GM12878 (cell line): Measurements from ENCODE around the gene TLR10. TPM values are rescaled to one million over a fixed set of nuclear protein-coding genes. Genes with fewer than 3 reads are reported as not detected.
A peak's percentile ranks its signal among the peaks of the same experiment; 100 is the strongest.

Experiments used
- CBFB ChIP-seq: IDR thresholded peaks from 2 replicates; pipeline ENCODE4 v1.6.1; 2016; ENCODE audit warnings: antibody characterized with exemption, low read depth
- CBX3 ChIP-seq: fragments of 200-600 bp; sonication (generic); IDR thresholded peaks from 2 replicates; pipeline ENCODE4 v1.6.1; 2016; ENCODE audit warnings: low read depth, borderline replicate concordance
- ESRRA ChIP-seq: IDR thresholded peaks from 2 replicates; pipeline ENCODE4 v1.6.1; 2012; ENCODE audit warnings: mild to moderate bottlenecking, low read length, improper control_type of control experiment
- IKZF1 ChIP-seq: fragments of 450-650 bp; conservative IDR thresholded peaks from 2 replicates; pipeline ENCODE4 v1.6.1; 2017; ENCODE audit warnings: antibody characterized with exemption, mild to moderate bottlenecking
- IKZF2 ChIP-seq, 2 experiments: fragments of 450-650 bp; IDR thresholded peaks; 2 replicates each; pipeline ENCODE4 v1.6.1; 2017; ENCODE audit warnings: mild to moderate bottlenecking in 2 of 2, moderate library complexity in 2 of 2
- NFYA ChIP-seq: IDR thresholded peaks from 2 replicates; pipeline ENCODE4 v1.6.1; 2011; ENCODE audit warnings: low read depth, mild to moderate bottlenecking, low read length, improper control_type of control experiment, borderline replicate concordance
- NR2C2 ChIP-seq: IDR thresholded peaks from 2 replicates; pipeline ENCODE4 v1.6.1; 2011; ENCODE audit warnings: borderline replicate concordance, low read depth; ENCODE audit not compliant: control insufficient read depth, insufficient read length
- PAX5 ChIP-seq: IDR thresholded peaks from 2 replicates; pipeline ENCODE4 v1.6.1; 2011; ENCODE audit warnings: low read depth, low read length, borderline replicate concordance
- POLR2AphosphoS2 ChIP-seq: IDR thresholded peaks from 2 replicates; pipeline ENCODE4 v1.6.1; 2011; ENCODE audit warnings: low read depth, mild to moderate bottlenecking, low read length, improper control_type of control experiment, moderate library complexity
- POLR2AphosphoS5 ChIP-seq: IDR thresholded peaks from 2 replicates; pipeline ENCODE4 v1.6.1; 2011; ENCODE audit warnings: mild to moderate bottlenecking, low read length, inconsistent platforms
- SIX5 ChIP-seq: IDR thresholded peaks from 2 replicates; pipeline ENCODE4 v1.6.1; 2011; ENCODE audit warnings: mild to moderate bottlenecking, low read depth, low read length, moderate library complexity; ENCODE audit not compliant: severe bottlenecking
- SMAD5 ChIP-seq: IDR thresholded peaks from 2 replicates; pipeline ENCODE4 v1.6.1; 2016; ENCODE audit warnings: antibody characterized with exemption, low read depth
- SMC3 ChIP-seq: IDR thresholded peaks from 2 replicates; pipeline ENCODE4 v1.6.1; 2011; ENCODE audit warnings: low read length, improper control_type of control experiment, borderline replicate concordance
- SREBF2 ChIP-seq: IDR thresholded peaks from 2 replicates; pipeline ENCODE4 v1.6.1; 2012; ENCODE audit warnings: mild to moderate bottlenecking, low read length
- ZNF217 ChIP-seq: fragments of 450-650 bp; IDR thresholded peaks from 2 replicates; pipeline ENCODE4 v1.6.1; 2017; ENCODE audit warnings: antibody characterized with exemption, mild to moderate bottlenecking
- polyA plus RNA-seq, 11 experiments: library from polyadenylated mRNA; depleted of rRNA in 4 of 11; unstranded in 6 of 11; stranded (reverse) in 5 of 11; fragments of >200 nt; fragmentation: Nextera tagmentation in 4 of 11; fragmentation: Illumina TruSeq in 1 of 11; extraction: Ambion mirVana in 4 of 11; extraction: Trizol in 1 of 11; gene quantifications; 1 replicate in 1 of 11; 2 replicates in 10 of 11; pipeline versions ENCODE4 v1.2.1 to v1.2.3, GENCODE V29; 2011 to 2016; ENCODE audit warnings: inconsistent platforms in 2 of 11, missing spikeins in 2 of 11, low read depth in 1 of 11
- total RNA-seq, 4 experiments: library from RNA; depleted of rRNA in 3 of 4; stranded (reverse); fragments of >200 nt in 3 of 4; fragmentation: Illumina TruSeq in 1 of 4; extraction: Trizol in 1 of 4; gene quantifications; 2 replicates each; pipeline versions ENCODE4 v1.2.1 to v1.2.3, GENCODE V29; 2013 to 2021
- TF ChIP-seq, protein P1 (sequence below): fragments of 450-650 bp; IDR thresholded peaks from 2 replicates; pipeline ENCODE4 v1.6.1; 2017; ENCODE audit warnings: mild to moderate bottlenecking, moderate library complexity
- TF ChIP-seq, protein P2 (sequence below): IDR thresholded peaks from 2 replicates; pipeline ENCODE4 v1.6.1; 2011; ENCODE audit warnings: low read depth, low read length, improper control_type of control experiment, borderline replicate concordance
- TF ChIP-seq, protein P3 (sequence below): IDR thresholded peaks from 2 replicates; pipeline ENCODE4 v1.6.1; 2012; ENCODE audit warnings: low read depth, low read length, improper control_type of control experiment
- TF ChIP-seq, protein P4 (sequence below): IDR thresholded peaks from 2 replicates; pipeline ENCODE4 v1.6.1; 2011; ENCODE audit warnings: low read depth, mild to moderate bottlenecking, low read length, moderate library complexity, borderline replicate concordance; ENCODE audit errors: extremely low read depth
- TF ChIP-seq, protein P5 (sequence below): IDR thresholded peaks from 2 replicates; pipeline ENCODE4 v1.6.1; 2012; ENCODE audit warnings: mild to moderate bottlenecking, low read depth, low read length

The TLR10 gene
- total and polyA plus RNA-seq, 10 of the 15 experiments (the other 5 are each of a cell fraction or from before 2014, with no cell fraction given): 31.5 to 149 (median 64.9) TPM

DNA sequence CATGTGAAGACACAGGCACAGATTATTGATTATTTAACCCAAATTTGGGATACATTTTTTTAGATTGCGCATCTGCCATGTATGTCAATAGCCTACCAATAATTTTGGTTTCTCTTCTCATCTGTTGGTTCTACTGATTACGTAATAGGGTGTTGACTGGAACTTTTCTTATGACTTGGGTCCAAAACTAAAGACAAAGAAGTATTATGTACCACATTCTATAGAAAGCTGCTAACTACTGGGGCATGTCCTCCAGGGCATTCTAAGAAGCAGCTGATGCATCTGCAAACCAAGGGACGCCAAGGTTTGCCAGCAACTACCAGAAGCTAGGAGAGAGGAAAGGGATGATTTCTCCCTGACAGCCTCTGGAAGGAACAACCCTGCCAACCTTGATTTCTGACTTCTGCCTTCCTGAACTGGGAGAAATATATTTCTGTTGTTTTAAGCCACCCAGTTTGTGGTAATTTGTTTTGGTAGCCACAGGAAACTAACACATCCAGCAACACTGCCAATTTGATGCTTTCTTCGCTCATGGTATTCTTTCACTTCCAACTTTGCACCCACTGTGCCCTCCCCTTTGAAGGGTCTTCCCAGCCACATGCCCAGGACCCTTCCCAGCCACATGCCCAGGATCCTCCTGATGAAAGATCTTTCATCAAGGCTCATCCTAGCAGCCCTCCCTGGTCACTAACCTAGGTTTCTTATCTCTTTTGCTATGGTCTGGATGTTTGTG lies 37.7 kb upstream of the TLR10 start (continued):
- TF ChIP-seq, protein P1, sequence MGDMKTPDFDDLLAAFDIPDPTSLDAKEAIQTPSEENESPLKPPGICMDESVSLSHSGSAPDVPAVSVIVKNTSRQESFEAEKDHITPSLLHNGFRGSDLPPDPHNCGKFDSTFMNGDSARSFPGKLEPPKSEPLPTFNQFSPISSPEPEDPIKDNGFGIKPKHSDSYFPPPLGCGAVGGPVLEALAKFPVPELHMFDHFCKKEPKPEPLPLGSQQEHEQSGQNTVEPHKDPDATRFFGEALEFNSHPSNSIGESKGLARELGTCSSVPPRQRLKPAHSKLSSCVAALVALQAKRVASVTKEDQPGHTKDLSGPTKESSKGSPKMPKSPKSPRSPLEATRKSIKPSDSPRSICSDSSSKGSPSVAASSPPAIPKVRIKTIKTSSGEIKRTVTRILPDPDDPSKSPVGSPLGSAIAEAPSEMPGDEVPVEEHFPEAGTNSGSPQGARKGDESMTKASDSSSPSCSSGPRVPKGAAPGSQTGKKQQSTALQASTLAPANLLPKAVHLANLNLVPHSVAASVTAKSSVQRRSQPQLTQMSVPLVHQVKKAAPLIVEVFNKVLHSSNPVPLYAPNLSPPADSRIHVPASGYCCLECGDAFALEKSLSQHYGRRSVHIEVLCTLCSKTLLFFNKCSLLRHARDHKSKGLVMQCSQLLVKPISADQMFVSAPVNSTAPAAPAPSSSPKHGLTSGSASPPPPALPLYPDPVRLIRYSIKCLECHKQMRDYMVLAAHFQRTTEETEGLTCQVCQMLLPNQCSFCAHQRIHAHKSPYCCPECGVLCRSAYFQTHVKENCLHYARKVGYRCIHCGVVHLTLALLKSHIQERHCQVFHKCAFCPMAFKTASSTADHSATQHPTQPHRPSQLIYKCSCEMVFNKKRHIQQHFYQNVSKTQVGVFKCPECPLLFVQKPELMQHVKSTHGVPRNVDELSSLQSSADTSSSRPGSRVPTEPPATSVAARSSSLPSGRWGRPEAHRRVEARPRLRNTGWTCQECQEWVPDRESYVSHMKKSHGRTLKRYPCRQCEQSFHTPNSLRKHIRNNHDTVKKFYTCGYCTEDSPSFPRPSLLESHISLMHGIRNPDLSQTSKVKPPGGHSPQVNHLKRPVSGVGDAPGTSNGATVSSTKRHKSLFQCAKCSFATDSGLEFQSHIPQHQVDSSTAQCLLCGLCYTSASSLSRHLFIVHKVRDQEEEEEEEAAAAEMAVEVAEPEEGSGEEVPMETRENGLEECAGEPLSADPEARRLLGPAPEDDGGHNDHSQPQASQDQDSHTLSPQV: 0 out of 2 replicates have a peak, but pooled peaks have one; percentile 65
- TF ChIP-seq SIX5 (no peak), CBFB (no peak), NFYA (no peak), IKZF2 (IDR thresholded peaks at IDR 0.05) (peak; percentile 90 to 94), SMC3 (no peak), ESRRA (no peak), NR2C2 (no peak), SMAD5 (no peak), IKZF1 (peak; percentile 92), SREBF2 (no peak), PAX5 (peak; percentile 65), ZNF217 (no peak; the same call in 1 of the 2 replicates), POLR2AphosphoS5 (peak; percentile 68), POLR2AphosphoS2 (no peak), CBX3 (no peak)
- TF ChIP-seq, protein P2, sequence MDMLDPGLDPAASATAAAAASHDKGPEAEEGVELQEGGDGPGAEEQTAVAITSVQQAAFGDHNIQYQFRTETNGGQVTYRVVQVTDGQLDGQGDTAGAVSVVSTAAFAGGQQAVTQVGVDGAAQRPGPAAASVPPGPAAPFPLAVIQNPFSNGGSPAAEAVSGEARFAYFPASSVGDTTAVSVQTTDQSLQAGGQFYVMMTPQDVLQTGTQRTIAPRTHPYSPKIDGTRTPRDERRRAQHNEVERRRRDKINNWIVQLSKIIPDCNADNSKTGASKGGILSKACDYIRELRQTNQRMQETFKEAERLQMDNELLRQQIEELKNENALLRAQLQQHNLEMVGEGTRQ: no peak
- TF ChIP-seq, protein P3, sequence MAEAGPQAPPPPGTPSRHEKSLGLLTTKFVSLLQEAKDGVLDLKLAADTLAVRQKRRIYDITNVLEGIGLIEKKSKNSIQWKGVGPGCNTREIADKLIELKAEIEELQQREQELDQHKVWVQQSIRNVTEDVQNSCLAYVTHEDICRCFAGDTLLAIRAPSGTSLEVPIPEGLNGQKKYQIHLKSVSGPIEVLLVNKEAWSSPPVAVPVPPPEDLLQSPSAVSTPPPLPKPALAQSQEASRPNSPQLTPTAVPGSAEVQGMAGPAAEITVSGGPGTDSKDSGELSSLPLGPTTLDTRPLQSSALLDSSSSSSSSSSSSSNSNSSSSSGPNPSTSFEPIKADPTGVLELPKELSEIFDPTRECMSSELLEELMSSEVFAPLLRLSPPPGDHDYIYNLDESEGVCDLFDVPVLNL: no peak
- TF ChIP-seq, protein P4, sequence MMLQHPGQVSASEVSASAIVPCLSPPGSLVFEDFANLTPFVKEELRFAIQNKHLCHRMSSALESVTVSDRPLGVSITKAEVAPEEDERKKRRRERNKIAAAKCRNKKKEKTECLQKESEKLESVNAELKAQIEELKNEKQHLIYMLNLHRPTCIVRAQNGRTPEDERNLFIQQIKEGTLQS: no peak
- TF ChIP-seq, protein P5, sequence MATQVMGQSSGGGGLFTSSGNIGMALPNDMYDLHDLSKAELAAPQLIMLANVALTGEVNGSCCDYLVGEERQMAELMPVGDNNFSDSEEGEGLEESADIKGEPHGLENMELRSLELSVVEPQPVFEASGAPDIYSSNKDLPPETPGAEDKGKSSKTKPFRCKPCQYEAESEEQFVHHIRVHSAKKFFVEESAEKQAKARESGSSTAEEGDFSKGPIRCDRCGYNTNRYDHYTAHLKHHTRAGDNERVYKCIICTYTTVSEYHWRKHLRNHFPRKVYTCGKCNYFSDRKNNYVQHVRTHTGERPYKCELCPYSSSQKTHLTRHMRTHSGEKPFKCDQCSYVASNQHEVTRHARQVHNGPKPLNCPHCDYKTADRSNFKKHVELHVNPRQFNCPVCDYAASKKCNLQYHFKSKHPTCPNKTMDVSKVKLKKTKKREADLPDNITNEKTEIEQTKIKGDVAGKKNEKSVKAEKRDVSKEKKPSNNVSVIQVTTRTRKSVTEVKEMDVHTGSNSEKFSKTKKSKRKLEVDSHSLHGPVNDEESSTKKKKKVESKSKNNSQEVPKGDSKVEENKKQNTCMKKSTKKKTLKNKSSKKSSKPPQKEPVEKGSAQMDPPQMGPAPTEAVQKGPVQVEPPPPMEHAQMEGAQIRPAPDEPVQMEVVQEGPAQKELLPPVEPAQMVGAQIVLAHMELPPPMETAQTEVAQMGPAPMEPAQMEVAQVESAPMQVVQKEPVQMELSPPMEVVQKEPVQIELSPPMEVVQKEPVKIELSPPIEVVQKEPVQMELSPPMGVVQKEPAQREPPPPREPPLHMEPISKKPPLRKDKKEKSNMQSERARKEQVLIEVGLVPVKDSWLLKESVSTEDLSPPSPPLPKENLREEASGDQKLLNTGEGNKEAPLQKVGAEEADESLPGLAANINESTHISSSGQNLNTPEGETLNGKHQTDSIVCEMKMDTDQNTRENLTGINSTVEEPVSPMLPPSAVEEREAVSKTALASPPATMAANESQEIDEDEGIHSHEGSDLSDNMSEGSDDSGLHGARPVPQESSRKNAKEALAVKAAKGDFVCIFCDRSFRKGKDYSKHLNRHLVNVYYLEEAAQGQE: no peak
